Sigmoid colon (tissue), 4 donors: ENCODE data around the gene TAS2R60.

Experiments used
- EP300 ChIP-seq, 4 donors: sonication (generic); formaldehyde crosslinking; IDR thresholded peaks; one replicate each; pipeline ENCODE4 v1.6.1; 2017; ENCODE audit warnings: antibody characterized with exemption in 4 of 4
- POLR2A ChIP-seq, 2 donors: fragments of 450-650 bp; IDR thresholded peaks; one replicate each; pipeline ENCODE4 v1.6.1; 2016; ENCODE audit warnings: antibody characterized with exemption in 2 of 2, mild to moderate bottlenecking in 2 of 2, moderate library complexity in 2 of 2
- POLR2AphosphoS5 ChIP-seq, 4 donors: sonication (generic); formaldehyde crosslinking; IDR thresholded peaks; one replicate each; pipeline ENCODE4 v1.6.1; 2017; ENCODE audit warnings: antibody characterized with exemption in 4 of 4
- TF ChIP-seq, protein P1 (sequence below), 4 experiments: fragments of 450-650 bp in 3 of 4; fragments of 200-600 bp in 1 of 4; IDR thresholded peaks; one replicate each; pipeline ENCODE4 v1.5.1; 2016 to 2019; ENCODE audit warnings: antibody characterized with exemption in 4 of 4, mild to moderate bottlenecking in 3 of 4, moderate library complexity in 2 of 4

DNA sequence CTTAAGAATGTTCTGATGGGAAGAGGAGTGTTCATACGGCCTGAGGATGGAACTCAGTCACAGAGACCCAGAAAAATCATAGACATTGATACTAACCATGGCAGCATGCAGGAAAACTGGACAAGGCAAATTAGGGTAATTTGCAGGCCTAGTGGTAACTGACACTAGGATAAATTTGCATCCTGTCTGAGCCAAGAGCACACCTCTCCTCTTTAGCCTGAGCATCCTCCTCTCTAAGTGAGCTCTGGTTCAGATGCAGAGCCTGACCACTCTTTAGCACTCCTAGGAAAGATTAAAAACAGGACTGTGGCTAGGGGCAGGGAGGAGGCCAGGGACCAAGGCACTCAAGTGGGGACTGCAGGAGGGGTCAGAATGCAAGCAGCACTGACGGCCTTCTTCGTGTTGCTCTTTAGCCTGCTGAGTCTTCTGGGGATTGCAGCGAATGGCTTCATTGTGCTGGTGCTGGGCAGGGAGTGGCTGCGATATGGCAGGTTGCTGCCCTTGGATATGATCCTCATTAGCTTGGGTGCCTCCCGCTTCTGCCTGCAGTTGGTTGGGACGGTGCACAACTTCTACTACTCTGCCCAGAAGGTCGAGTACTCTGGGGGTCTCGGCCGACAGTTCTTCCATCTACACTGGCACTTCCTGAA, 34.4 kb downstream of the TAS2R60 start, which contains the start of gene TAS2R41:
- TF ChIP-seq, protein P1, sequence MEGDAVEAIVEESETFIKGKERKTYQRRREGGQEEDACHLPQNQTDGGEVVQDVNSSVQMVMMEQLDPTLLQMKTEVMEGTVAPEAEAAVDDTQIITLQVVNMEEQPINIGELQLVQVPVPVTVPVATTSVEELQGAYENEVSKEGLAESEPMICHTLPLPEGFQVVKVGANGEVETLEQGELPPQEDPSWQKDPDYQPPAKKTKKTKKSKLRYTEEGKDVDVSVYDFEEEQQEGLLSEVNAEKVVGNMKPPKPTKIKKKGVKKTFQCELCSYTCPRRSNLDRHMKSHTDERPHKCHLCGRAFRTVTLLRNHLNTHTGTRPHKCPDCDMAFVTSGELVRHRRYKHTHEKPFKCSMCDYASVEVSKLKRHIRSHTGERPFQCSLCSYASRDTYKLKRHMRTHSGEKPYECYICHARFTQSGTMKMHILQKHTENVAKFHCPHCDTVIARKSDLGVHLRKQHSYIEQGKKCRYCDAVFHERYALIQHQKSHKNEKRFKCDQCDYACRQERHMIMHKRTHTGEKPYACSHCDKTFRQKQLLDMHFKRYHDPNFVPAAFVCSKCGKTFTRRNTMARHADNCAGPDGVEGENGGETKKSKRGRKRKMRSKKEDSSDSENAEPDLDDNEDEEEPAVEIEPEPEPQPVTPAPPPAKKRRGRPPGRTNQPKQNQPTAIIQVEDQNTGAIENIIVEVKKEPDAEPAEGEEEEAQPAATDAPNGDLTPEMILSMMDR (IDR thresholded peaks at IDR 0.05), result no peak
- TF ChIP-seq EP300 (IDR thresholded peaks at IDR 0.05) (no peak), POLR2A (IDR thresholded peaks at IDR 0.05) (no peak), POLR2AphosphoS5 (IDR thresholded peaks at IDR 0.05) (no peak)
